Measurements from ENCODE around the gene GRHPR.

GRHPR gene

DNA sequence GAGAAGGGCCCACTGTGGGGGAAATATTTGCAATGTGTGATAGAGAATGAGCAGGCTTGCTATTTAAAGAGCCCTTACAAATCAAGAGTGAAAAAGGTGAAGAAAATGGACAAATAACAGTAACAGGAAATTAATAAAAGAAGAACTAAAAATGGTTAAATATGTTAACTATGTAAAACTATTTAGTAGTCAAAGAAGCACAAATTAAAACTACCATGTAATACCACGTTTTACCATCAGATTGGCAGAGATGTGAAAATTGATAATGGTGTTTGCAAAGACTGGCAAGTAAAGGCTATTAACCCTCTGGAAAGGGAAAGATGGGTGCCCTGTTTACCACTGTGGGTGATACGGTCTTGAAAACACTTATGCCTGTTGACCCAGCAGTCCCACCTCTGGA is 23.2 kb upstream of the GRHPR start:
- no peak for DNase-seq

- DNase-seq, result no peak
These were observed 17.9 kb upstream of the GRHPR start for GRCh38 chr9:37404590-37404989.

- DNase-seq, result no peak
These were observed 17.1 kb upstream of the GRHPR start for GRCh38 chr9:37405350-37405749.

GRCh38 chr9:37405764-37406380 is 16.6 kb upstream of the GRHPR start:
- no peak for DNase-seq

DNA sequence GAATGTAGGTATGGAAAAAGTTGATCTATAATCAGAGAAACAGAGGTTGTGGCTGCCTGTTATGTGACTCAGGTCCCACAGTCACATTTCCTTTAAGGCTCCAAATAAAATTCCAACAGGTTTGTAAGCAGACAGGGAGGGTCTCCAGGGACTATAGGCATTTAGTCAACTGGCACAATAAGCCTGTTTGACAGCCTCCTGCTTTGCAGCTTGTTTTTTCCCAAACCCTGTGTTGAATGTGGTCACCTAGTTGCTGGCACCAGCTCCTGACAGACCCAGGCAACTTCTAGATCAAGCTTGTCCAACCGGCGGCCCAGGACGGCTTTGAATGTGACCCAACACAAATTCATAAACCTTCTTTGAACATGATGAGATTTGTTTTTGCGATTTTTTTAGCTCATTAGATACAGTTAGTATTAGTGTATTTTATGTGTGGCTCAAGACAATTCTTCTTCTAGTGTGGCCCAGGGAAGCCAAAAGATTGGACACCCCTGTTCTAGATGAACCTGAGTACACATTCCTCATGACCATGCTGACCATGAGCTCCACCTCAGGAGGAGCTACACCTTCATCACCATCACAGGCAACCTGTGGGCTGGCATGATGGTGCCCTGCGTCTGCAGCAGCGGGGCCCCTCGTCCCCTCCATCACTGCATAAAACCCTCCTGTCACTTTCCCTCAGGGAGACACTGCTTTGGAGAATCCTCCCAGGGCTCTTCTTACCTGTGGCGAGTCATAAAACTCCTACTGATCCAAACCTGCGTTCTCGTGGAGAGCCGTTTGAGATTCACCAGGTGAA is 15.7 kb upstream of the GRHPR start:
- no peak for DNase-seq

DNA sequence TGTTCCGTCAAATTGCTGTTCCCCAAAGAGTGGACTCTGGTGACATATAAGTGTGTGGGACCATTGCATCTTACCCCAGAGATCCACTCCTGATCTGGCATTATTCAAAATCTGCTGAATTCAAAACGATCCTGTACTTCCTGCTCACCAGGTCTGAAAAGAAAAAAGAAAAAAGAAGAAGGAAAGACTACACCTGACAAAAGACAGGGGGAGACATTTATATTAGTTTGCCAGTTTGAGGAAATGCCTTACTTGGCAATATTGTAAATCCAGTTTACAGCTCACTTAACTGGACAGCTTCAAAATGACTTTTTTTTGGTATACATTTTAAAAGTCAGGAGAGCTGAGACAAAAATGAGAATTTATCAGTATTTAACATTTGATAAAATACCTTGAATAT is 15.0 kb upstream of the GRHPR start:
- DNase-seq, result no peak

GRCh38 chr9:37408933-37409710 is 13.4 kb upstream of the GRHPR start:
- DNase-seq, result peak; percentile 46

- DNase-seq, result no peak
These were observed 12.1 kb upstream of the GRHPR start for GRCh38 chr9:37410354-37410861.

- DNase-seq, result no peak
These were observed 11.3 kb upstream of the GRHPR start for GRCh38 chr9:37410969-37411785.

DNA sequence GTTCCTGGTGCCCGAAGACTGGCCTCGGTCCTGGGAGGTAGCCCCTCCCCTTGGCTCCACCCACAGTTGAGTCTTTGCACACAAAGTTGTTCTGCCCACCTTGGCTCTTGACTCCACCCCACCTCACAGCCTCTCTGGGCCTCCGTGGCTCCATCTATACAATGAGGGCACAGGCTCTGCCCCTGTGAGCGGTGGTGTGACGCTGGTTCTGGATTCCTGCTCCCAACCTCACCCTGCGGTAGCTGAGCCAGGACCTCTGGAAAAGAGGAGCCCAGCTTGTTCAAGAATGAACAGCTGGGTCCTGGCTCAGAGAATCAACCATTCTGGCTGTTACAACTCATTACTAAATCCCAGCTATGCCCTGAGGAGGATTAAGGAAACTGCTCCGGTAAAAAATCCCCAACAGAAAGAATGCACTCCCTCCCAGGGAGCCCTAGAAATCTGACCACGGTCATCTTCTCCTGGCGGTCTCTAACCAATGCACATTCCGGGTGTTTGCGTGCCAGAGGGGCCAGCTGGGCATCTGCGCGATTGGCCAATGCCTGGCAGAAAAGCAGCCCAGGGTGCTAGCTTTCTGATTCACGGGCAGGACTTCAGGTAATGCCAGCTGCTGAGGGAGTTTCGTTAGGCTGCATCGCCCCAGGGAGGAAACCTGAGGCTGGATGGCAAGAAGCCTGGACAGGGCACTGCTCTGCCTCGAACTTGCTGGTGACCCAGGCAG is 9.9 kb upstream of the GRHPR start:
- DNase-seq, result no peak

GRCh38 chr9:37413311-37413710 is 9.2 kb upstream of the GRHPR start:
- DNase-seq, result no peak

- DNase-seq, result no peak
These were observed 8.0 kb upstream of the GRHPR start for GRCh38 chr9:37414503-37414943.

GRCh38 chr9:37415011-37415719 is 7.3 kb upstream of the GRHPR start:
- peak; percentile 66 for DNase-seq

DNA sequence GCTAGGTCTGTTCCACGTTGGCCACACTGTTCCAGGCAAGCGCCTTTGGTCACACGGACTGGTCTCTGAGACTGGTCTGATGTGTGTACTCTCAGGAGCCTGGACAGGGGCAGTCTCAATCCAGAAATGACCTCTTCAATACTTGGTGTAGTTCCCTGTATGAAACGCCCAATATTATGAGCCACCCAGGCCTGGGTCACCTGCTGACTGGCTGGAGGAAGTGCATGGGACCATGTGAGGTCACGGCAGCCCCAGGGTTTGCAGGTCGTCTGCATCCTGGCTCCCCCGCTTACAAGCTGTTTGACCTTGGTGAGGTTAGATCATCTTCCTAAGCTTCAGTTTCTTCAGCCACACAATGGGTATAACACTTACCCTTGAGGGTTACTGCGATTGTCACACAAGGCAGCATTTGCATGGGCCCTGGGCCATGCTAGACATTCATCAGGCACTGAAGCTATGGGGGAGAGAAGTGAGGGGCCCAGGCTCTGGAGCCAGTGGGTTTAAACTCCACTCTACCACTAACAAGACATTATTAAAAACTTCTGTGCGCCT is 5.2 kb upstream of the GRHPR start:
- DNase-seq, result no peak

DNA sequence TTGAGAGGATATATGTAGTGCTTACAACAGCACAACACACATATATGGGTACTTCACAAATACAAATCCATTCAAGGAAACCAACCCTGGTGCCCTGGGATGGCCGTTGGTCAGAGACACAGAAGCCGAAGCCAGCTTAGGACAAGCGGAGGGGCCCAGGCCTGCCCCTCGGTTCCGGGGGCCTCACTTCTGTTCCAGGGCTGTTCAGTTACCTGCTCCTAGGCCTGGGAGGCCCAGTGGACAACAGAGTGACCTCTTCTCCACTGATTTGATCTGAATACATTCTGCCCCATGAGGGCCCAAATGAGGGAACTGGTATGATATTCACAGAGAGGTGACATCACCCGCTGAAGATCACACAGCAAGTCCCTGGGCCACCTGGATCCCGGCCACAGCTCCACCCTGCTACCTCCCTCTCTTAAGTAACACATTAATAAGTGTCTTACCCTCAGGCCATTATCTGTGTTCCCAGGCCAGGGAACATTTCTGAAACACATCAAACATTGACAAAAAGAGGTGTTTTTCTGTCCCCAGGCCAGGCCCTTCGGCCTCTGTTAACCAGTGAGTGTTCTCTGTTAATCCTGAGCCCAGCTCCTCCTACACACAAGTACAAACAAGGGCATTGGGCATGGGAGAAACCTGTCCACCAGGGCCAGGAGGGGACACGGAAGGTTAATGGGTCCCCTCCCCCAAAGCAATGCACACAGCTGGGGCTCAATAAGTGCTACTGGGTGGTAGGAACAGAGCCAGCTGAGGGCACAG is 4.5 kb upstream of the GRHPR start:
- DNase-seq, result no peak

DNA sequence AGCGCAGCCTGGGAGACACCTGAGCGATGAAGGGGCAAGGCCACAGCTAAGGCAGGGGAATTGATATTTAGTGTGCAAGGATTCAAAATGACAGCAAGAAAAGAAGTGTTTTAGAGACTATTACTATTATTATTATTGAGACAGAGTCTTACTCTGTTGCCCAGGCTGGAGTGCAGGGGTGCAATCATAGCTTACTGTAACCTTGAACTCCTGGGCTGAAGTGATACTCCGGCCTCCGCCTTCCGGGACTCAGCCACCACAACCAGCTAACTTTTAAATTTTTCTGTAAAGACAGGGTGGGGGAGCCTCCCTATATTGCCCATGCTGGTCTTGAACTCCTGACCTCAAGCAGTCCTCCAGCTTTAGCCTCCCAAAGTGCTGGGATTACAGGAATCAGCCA is 3.3 kb upstream of the GRHPR start:
- no peak for DNase-seq

DNA sequence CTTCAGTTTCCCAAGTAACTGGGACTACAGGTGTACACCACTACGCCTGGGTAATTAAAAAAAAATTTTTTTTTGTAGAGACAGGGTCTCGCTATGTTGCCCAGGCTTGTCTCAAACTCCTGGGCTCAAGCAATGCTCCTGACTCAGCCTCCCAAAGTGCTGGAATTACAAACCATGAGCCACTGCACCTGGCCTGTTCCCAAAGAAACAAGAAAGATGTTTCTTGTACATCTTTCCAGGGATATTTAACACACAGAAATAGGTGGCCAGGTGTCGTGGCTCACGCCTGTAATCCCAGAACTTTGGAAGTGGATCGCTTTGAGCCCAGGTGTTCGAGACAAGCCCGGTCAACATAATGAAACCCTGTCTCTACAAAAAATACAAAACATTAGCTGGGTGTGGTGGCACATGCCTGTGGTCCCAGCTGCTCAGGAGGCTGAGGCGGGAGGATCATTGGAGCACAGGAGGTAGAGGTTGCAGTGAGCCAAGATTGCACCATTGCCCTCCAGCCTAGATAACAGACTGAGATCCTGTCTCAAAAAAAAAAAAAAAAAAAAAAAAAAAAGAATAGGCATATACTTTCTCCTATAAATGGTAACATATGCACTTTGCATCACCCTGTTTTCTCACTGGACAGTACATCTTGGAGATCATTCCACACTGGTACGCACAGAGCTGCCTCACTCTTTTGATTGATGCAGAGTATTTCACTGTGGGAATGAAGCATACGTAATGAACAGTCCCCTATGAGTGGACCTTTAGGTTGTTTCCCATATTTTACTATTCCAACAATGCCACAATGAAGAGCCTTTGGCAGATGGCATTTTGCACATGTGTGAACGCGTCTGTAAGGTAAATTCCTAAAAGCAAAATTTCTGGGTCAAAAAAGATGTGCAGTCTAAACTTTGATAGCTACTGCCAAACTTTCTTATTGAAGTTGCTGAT is 2.0 kb upstream of the GRHPR start:
- no peak for DNase-seq

DNA sequence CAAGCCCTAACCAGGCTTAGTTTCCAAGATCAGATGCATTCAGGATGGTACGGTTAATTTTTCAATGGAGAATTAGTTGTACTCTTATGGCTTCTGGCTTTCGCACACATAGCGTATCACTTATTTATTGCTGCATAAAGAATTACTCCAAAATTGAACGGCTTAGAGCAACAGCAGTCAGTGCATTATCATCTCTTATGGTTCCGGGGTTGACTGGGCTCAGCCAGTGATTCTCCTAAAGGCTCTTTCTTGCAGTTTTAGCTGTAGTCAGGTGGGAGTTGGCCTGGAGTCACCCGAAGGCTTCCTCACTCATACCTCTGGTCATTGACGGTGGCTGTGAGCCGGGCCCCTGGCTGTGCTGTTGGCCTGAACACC is 595 bp upstream of the GRHPR start:
- no peak for DNase-seq

DNA sequence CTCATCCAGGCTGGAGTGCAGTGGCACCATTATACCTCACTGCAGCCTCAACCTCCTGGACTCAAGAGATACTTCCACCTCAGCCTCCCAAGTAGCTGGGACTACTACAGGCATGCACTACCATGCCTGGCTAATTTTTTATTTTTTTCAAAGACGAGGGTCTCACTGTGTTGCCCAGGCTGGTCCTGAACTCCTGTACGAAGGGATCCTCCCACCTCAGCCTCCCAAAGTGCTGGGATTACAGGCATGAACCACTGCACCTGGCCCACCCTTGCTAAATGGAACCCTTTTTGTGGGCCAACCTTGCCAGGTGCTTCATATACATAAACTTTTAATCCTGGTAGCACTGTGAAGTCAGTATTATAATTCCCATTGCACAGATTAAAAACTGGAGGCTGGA is 1.0 kb downstream of the GRHPR start:
- DNase-seq, result no peak

Data from stimulated activated CD4-positive, alpha-beta T cell treated with anti-CD3 and anti-CD28 coated beads, Interleukin-12 subunit alpha, Interleukin-12 subunit beta, amount 100 ng/mL, for 4 hours (primary cell).